Measurements from ENCODE around the gene BNIP1.
"Not testable (repeated sequence)": the region's sequence is repeated elsewhere in the genome, so short reads cannot be mapped to it uniquely, and the experiment has no call there.

The BNIP1 gene

DNA sequence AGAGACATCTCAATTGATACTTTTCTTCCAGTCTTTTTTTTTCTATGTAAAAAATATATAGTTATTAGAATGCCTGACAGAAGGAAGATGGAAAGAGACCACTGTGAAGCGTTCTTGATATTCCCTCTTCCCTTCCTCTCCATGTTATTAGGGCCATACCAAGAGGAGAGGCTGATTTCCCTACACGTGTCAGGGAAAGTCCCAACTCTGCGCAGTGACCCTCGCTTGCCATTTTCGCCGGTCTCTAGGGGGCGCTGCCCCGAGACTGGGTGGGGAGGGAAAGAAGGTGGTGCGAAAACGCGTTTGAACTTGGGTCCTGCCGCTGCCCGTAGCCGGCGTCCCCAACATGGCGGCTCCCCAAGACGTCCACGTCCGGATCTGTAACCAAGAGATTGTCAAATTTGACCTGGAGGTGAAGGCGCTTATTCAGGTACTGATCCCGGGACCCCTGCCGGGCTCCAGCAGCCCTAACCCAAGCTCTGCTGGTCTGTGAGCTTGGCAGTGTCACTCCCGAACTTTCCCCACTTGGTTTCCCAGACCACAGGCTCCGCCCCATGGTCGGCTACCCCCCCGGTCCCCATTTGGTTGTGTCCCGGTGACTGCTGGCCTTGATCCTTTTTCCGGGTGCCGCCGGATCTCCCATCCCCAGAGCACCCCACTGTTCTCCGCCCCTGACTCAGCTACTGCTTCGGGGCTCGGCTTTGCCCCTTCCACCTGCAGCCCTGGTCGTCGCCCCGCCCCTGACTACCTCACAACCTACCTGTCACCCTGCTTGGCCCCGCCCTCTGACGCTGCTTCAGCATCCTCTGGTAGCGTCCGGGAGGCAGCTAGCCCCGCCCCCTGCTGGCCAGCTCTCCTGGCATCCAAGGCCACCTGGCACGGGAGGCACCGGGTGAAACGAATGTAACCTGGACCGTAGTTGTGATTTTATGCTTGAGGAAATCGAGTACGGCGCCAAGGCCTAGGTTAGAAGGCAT lies at the start of gene BNIP1:
Gene BNIP1, plus strand, starts transcription at position 332 of the 977 bp plus-strand sequence. Its CDS starts 15 bp downstream, at position 347.
- peak; percentile 97 for DNase-seq

GRCh38 chr5:173098787-173099186 lies 45.5 kb upstream of the BNIP1 start:
- no peak for DNase-seq

DNA sequence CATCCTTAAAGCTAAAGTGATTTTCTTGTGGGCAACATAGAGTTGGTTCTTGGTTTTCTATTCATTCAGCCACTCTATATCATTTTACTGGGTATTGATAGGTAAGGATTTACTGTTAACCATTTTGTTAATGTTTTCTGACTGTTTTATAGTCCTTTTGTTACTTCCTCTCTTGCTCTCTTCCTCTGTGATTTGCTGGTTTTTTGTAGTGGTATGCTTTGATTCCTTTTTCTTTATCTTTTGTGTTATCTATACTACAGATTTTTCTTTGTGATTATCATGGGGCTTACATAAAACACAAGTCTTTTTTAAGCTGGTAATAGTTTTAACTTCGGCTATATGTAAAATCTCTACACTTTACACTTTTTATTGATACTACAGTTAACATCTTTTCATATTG lies 44.9 kb upstream of the BNIP1 start:
- no peak for DNase-seq

DNA sequence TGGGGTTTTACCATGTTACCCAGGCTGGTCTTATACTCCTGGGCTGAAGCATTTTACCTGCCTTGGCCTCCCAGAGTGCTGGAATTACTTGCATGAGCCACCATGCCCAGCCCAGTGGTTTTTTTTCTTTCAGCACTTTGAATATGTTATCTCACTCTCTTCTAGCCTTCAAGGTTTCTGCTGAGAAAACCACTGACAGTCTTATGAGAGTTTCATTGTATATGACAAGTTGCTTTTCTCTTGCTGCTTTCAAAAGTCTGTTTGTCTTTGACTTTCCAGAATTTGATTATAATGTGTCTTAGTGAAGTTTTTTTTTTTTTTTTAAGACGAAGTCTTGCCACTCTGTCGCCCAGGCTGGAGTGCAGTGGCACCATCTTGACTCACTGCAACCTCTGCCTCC lies 43.1 kb upstream of the BNIP1 start:
- no peak for DNase-seq

- DNase-seq, result no peak
Observed at GRCh38 chr5:173103411-173103810, 40.9 kb upstream of the BNIP1 start.

- DNase-seq, result peak; percentile 2
Observed at GRCh38 chr5:173108914-173109313, 35.4 kb upstream of the BNIP1 start.

- DNase-seq, result no peak
Observed at GRCh38 chr5:173114536-173114935, 29.8 kb upstream of the BNIP1 start.

DNA sequence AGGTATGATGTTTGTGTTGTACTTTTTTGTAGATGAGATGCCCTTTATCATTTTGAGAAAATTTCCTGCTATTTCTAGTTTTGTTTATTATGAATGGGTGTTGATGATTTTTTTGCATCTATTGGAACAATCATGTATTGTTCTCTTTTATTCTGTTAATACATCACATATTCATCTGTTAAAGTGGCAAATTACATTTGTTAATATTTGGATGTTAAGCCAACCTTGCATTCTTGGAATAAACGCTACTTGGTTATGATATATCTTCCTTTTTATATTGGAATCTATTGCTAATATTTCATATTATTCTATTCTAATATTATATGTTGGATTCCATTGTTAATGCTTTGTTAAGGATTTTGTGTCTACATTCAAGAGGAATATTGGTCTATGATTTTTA lies 24.6 kb upstream of the BNIP1 start:
- DNase-seq, result no peak

- no peak for DNase-seq
Observed at GRCh38 chr5:173123416-173123815, 20.9 kb upstream of the BNIP1 start.

GRCh38 chr5:173132166-173132565 lies 12.2 kb upstream of the BNIP1 start:
- not testable (repeated sequence) for DNase-seq

GRCh38 chr5:173138707-173139106 lies 5.6 kb upstream of the BNIP1 start:
- no peak for DNase-seq

DNA sequence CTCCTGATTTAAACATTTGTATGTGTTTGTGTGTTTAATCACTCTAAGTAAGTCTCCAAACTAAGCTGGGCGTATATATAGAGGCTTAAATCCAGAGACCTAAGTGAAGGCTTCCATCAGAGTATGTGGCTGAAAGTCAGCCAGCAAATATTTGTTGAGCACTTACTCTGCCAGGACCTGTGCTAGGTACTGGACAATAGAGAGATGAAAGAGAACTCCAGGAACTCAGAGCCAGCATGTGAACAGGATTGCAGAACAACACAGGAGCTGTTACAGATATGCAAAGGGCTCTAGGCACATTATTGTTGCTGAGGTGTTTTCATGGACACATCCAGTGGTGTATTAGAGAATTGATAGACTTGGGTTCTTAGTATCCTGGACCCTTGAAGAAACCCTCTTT lies 4.7 kb upstream of the BNIP1 start:
- no peak for DNase-seq

- DNase-seq, result no peak
Observed at GRCh38 chr5:173140769-173141168, 3.6 kb upstream of the BNIP1 start.

- DNase-seq, result no peak
Observed at GRCh38 chr5:173143567-173143966, 764 bp upstream of the BNIP1 start.

DNA sequence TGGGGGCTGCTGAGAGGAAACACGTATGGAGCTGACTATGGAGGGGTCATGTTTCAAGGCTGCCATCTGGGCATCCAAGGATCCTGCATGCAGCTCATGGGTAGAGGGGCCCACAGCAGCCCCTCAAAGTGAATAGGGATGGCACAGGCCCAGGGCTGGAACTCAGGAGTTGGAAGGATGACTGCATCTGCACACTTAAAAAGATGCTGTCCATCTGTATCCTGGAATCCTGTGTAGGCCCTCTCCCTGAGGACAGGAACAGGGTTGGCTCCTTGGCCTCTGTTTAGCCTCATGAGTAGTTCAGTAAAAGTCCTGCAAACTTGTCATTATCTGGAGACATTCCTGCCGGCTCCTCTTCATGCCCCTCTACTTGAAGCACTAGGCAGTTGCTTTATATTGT lies 4.0 kb downstream of the BNIP1 start:
- DNase-seq, result no peak

- DNase-seq, result no peak
Observed at GRCh38 chr5:173152547-173152946, 8.2 kb downstream of the BNIP1 start.

GRCh38 chr5:173153842-173154241 lies 9.5 kb downstream of the BNIP1 start:
- no peak for DNase-seq

DNA sequence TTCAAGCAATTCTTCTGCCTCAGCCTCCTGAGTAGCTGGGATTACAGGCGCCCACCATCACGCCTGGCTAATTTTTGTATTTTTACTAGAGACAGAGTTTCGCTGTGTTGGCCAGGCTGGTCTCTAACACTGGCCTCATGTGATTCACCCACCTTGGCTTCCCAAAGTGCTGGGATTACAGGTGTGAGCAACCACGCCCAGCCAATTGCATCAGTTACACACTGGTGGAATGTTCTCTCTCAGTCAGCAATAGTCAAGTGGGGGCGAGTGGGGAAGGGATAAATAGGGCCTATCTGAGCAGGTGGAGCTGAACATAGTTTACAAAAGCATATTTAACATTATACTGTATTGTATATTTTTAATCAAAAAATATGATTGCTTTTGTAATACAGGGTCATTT lies 10.3 kb downstream of the BNIP1 start:
- DNase-seq, result not testable (repeated sequence)

GRCh38 chr5:173155912-173156311 lies 11.6 kb downstream of the BNIP1 start:
- no peak for DNase-seq

DNA sequence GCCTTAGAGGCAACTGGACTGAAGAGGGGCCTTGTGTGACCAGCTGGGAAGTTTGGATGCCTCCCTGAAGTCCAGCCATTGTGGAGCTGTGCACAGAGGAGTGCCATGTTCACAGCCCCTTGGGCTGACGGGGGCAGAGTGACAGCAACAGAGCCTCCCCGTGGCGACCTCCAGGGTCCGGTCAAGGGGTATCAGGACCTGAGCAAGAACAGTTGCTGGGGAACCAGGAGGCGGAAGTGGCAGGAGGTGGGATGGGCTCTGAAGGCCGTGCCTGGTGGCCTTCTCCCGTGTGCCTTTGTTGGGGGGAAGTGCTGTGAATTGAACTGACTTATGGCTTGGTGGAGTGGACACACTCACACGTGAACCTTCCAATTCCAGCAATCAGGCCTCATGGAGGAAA lies 14.0 kb downstream of the BNIP1 start:
- DNase-seq, result no peak

GRCh38 chr5:173159256-173159655 lies 14.9 kb downstream of the BNIP1 start:
- DNase-seq, result no peak

DNA sequence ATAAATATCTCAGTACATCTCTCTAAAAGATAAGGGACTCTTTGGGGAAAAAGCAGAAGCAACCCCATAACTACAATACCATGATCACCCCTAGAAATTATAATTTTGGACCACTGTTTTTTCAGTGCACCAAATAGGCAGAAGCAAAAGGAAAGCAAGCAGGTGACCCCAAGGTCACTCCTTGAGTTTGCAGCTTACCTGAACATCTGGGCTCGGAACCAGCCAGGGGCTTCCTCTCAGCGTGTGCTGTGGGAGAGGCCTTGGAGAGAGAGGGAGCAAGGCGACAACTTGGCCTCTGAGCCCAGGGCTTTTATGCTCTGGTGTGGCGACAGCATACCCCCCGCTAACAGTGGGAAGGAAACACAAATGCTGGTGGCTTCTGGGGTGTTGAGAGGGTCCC lies 16.8 kb downstream of the BNIP1 start:
- no peak for DNase-seq

GRCh38 chr5:173163219-173163618 lies 18.9 kb downstream of the BNIP1 start:
- DNase-seq, result no peak

GRCh38 chr5:173165177-173166016 lies 21.1 kb downstream of the BNIP1 start:
- DNase-seq, result no peak

Measured in activated CD4-positive, alpha-beta T cell treated with anti-CD3 and anti-CD28 coated beads, Interleukin-10, Interleukin-2, amounts not matched to agents 100 ng/mL and 50 ng/mL, durations not matched to agents 16 hours and 8 hours (primary cell).